Endodermal cell (in vitro differentiated cells): ENCODE measurements around the gene U2AF1L4. TPM values are rescaled to one million over a fixed set of nuclear protein-coding genes. Genes with fewer than 3 reads are reported as not detected.

Experiments used
- DNase-seq: peaks from one replicate; pipeline ENCODE4 v3.0.0-alpha.2; 2017
- H3K27ac ChIP-seq: 2 replicates; pipeline ENCODE4 v1.5.1; 2013; ENCODE audit warnings: mild to moderate bottlenecking, low read depth, low read length, moderate library complexity
- H3K27me3 ChIP-seq: 2 replicates; pipeline ENCODE4 v1.6.1; 2013; ENCODE audit warnings: mild to moderate bottlenecking, low read length, moderate library complexity; ENCODE audit not compliant: insufficient read depth, control insufficient read depth, poor library complexity, severe bottlenecking
- H3K36me3 ChIP-seq: 2 replicates; pipeline ENCODE4 v1.7.0; 2013; ENCODE audit warnings: mild to moderate bottlenecking, low read length, moderate library complexity; ENCODE audit not compliant: control insufficient read depth, insufficient read depth
- H3K4me1 ChIP-seq: one replicate; pipeline ENCODE4 v1.7.0; 2013; ENCODE audit warnings: low read length; ENCODE audit not compliant: control insufficient read depth, insufficient read depth
- H3K4me3 ChIP-seq: 2 replicates; pipeline ENCODE4 v1.5.1; 2013; ENCODE audit warnings: mild to moderate bottlenecking, low read length, moderate library complexity
- H3K9ac ChIP-seq: 2 replicates; pipeline ENCODE4 v1.6.1; 2013; ENCODE audit warnings: mild to moderate bottlenecking, low read length, moderate library complexity; ENCODE audit not compliant: poor library complexity, severe bottlenecking; ENCODE audit errors: extremely low read depth
- H3K9me3 ChIP-seq: 2 replicates; pipeline ENCODE4 v1.6.1; 2013; ENCODE audit warnings: mild to moderate bottlenecking, low read length, moderate library complexity; ENCODE audit not compliant: control insufficient read depth
- H3K27ac Mint-ChIP-seq: 2 replicates; pipeline ENCODE4 v1.8.0; 2020; ENCODE audit warnings: mixed read lengths
- H3K27me3 Mint-ChIP-seq: 2 replicates; pipeline ENCODE4 v1.8.0; 2021; ENCODE audit warnings: mild to moderate bottlenecking, mixed read lengths; ENCODE audit not compliant: insufficient read depth
- H3K36me3 Mint-ChIP-seq: 2 replicates; pipeline ENCODE4 v1.8.0; 2020; ENCODE audit warnings: low read depth, mixed read lengths
- H3K4me1 Mint-ChIP-seq: 2 replicates; pipeline ENCODE4 v1.8.0; 2020; ENCODE audit warnings: mixed read lengths
- H3K4me3 Mint-ChIP-seq: 2 replicates; pipeline ENCODE4 v1.8.0; 2020; ENCODE audit warnings: mild to moderate bottlenecking, moderate library complexity, mixed read lengths
- H3K9me3 Mint-ChIP-seq: 2 replicates; pipeline ENCODE4 v1.8.0; 2020; ENCODE audit warnings: mild to moderate bottlenecking, mixed read lengths
- WGBS, 2 experiments: methylation state at CpG; one replicate each; pipeline versions ENCODE4 v1.1.5 to v1.1.7; 2013; ENCODE audit warnings: missing lambda C conversion rate in 2 of 2, mixed read lengths in 1 of 2; ENCODE audit not compliant: insufficient coverage in 1 of 2, insufficient read length in 1 of 2; 5-methylcytosine and 5-hydroxymethylcytosine counted together
- total RNA-seq, 2 donors: library from RNA; stranded (reverse); fragmentation: NEBNext Ultra II Directional in 1 of 2; extraction: Animal tissue kit (Norgen Biotek cat#: 25700) in 1 of 2; gene quantifications; 2 replicates in 1 of 2; 3 replicates in 1 of 2; pipeline ENCODE4 v1.2.1, GENCODE V29; 2021
- TF ChIP-seq, protein P1 (sequence below): fragments of 200-600 bp; sonication (generic); conservative IDR thresholded peaks from 2 replicates; pipeline ENCODE4 v1.5.0; 2021; ENCODE audit warnings: antibody characterized with exemption, mild to moderate bottlenecking

U2AF1L4 gene
- total RNA-seq, 2 donors from 2014 or later = 17.3 to 23.2 TPM

- no peak overlapping the region for H3K9ac ChIP-seq
- TF ChIP-seq, protein P1, sequence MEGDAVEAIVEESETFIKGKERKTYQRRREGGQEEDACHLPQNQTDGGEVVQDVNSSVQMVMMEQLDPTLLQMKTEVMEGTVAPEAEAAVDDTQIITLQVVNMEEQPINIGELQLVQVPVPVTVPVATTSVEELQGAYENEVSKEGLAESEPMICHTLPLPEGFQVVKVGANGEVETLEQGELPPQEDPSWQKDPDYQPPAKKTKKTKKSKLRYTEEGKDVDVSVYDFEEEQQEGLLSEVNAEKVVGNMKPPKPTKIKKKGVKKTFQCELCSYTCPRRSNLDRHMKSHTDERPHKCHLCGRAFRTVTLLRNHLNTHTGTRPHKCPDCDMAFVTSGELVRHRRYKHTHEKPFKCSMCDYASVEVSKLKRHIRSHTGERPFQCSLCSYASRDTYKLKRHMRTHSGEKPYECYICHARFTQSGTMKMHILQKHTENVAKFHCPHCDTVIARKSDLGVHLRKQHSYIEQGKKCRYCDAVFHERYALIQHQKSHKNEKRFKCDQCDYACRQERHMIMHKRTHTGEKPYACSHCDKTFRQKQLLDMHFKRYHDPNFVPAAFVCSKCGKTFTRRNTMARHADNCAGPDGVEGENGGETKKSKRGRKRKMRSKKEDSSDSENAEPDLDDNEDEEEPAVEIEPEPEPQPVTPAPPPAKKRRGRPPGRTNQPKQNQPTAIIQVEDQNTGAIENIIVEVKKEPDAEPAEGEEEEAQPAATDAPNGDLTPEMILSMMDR = no peak
- H3K36me3 ChIP-seq = no peaks in the 10 kb centered on the region
- no peaks in the 10 kb centered on the region for H3K4me1 ChIP-seq
- no peak for DNase-seq
- Mint-ChIP-seq H3K9me3 (no peaks in the 10 kb centered on the region), H3K27ac (no peak overlapping the region), H3K4me1 (no peaks in the 10 kb centered on the region), H3K36me3 (no peaks in the 10 kb centered on the region), H3K27me3 (peaks cover 5% of the 10 kb centered on the region), H3K4me3 (no peak overlapping the region)
- no peaks in the 10 kb centered on the region for H3K27me3 ChIP-seq
- 31 to 70% methylated on average over 2 to 5 of the region's 8 CpGs for WGBS, 2 experiments
- H3K9me3 ChIP-seq = no peaks in the 10 kb centered on the region
- H3K4me3 ChIP-seq = no peak overlapping the region
- no peak overlapping the region for H3K27ac ChIP-seq
These were observed 51.8 kb downstream of the U2AF1L4 start for GRCh38 chr19:35693422-35693821.

Other genes with a start within 250 kb of the U2AF1L4 start
- gene DMKN, start 231.8 kb downstream of the U2AF1L4 start, total RNA-seq = 100 to 1,000 TPM; 430 to 451 TPM
- not detected for gene SBSN, start 217.1 kb downstream of the U2AF1L4 start, total RNA-seq
- not detected for gene GAPDHS, start 212.0 kb downstream of the U2AF1L4 start, total RNA-seq
- gene TMEM147, start 199.8 kb downstream of the U2AF1L4 start, total RNA-seq = 100 to 1,000 TPM; 109 to 119 TPM
- gene ATP4A, start 181.8 kb downstream of the U2AF1L4 start, total RNA-seq = under 1 TPM in 1 of 2 donors, not detected in 1; 0.18 TPM
- not detected for gene PMIS2, start 159.2 kb downstream of the U2AF1L4 start, total RNA-seq
- gene HAUS5, start 132.7 kb downstream of the U2AF1L4 start, total RNA-seq = 10 to 100 TPM; 32.4 to 33.7 TPM
- 10 to 100 TPM; 81.1 to 89.2 TPM for gene RBM42, start 116.4 kb downstream of the U2AF1L4 start, total RNA-seq
- 1 to 10 TPM; 1.2 to 1.3 TPM for gene ETV2, start 103.7 kb downstream of the U2AF1L4 start, total RNA-seq
- gene COX6B1, start 97.1 kb downstream of the U2AF1L4 start, total RNA-seq = 100 to 1,000 TPM; 401 to 445 TPM
- under 1 TPM; 0.37 to 0.46 TPM for gene UPK1A, start 78.9 kb downstream of the U2AF1L4 start, total RNA-seq
- not detected for gene ZBTB32, start 40.9 kb downstream of the U2AF1L4 start, total RNA-seq
- 10 to 100 TPM; 48.1 to 54.0 TPM for gene KMT2B, start 27.4 kb downstream of the U2AF1L4 start, total RNA-seq
- gene IGFLR1, start 3.0 kb downstream of the U2AF1L4 start, total RNA-seq = 1 to 10 TPM; 4.6 to 7.1 TPM
- gene PSENEN, start 233 bp upstream of the U2AF1L4 start, total RNA-seq = 100 to 1,000 TPM; 101 to 109 TPM
- 1 to 10 TPM; 6.6 to 7.6 TPM for gene LIN37, start 3.2 kb upstream of the U2AF1L4 start, total RNA-seq
- under 1 TPM; 0.33 to 0.90 TPM for gene HSPB6, start 11.6 kb upstream of the U2AF1L4 start, total RNA-seq
- gene PROSER3, start 12.8 kb upstream of the U2AF1L4 start, total RNA-seq = 10 to 100 TPM; 37.8 to 45.4 TPM
- 10 to 100 TPM; 12.7 to 15.0 TPM for gene ARHGAP33, start 30.1 kb upstream of the U2AF1L4 start, total RNA-seq
- gene PRODH2, start 67.4 kb upstream of the U2AF1L4 start, total RNA-seq = 1 to 10 TPM; 1.0 to 1.5 TPM
- under 1 TPM; 0.24 to 0.80 TPM for gene NPHS1, start 107.1 kb upstream of the U2AF1L4 start, total RNA-seq
- 1 to 10 TPM; 1.4 to 2.3 TPM for gene KIRREL2, start 111.5 kb upstream of the U2AF1L4 start, total RNA-seq
- gene APLP1, start 123.2 kb upstream of the U2AF1L4 start, total RNA-seq = 10 to 100 TPM in 1 of 2 donors, 1 to 10 TPM in 1; 4.1 to 10.6 TPM
- 10 to 100 TPM; 20.8 to 24.4 TPM for gene NFKBID, start 155.1 kb upstream of the U2AF1L4 start, total RNA-seq
- gene HCST, start 157.1 kb upstream of the U2AF1L4 start, total RNA-seq = 1 to 10 TPM; 1.3 to 1.5 TPM
- gene TYROBP, start 162.9 kb upstream of the U2AF1L4 start, total RNA-seq = not detected
- gene LRFN3, start 191.0 kb upstream of the U2AF1L4 start, total RNA-seq = 10 to 100 TPM; 18.7 to 24.3 TPM
- gene SDHAF1, start 249.8 kb upstream of the U2AF1L4 start, total RNA-seq = 10 to 100 TPM; 12.9 to 14.1 TPM